HG03571 (cell line): ENCODE data around the gene ZGPAT.
"Not testable (repeated sequence)": the region's sequence is repeated elsewhere in the genome, so short reads cannot be mapped to it uniquely, and the experiment has no call there.

Experiments used
- ATAC-seq: cut with Tn5 transposase; IDR thresholded peaks from one replicate; pipeline ENCODE4 v1.9.1; 2021; ENCODE audit not compliant: unreplicated experiment

The ZGPAT gene

GRCh38 chr20:63702036-63702665 lies 5.7 kb upstream of the ZGPAT start:
- no peak for ATAC-seq

- ATAC-seq, result no peak
These were observed 4.9 kb upstream of the ZGPAT start for GRCh38 chr20:63702751-63703470.

DNA sequence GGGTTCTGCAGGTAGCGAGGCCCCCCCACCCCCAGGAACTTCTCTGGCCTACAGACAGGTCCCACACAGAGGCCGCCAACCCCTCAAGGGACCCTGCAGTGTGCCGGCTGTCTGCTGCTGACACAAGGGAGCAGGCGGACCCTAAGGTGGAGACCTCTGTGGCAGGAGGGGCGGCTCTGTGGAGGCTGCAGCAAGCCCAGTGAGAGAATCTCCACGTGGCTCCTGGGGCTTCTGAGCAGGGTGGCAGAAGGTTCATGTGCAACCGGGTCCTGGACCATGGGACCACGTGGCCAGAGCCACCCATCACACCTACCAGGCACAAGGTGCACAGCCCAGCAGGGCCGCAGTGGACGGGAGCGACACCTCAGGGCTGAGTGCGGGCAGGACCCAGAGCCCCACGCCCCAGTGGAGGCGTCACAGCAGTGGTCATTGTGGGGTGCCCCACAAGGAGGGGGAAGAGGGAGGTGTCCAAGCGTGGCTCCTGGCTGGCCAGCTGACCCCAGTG lies 4.3 kb upstream of the ZGPAT start:
- ATAC-seq, result no peak

GRCh38 chr20:63703976-63704748 lies 3.7 kb upstream of the ZGPAT start:
- ATAC-seq, result no peak

GRCh38 chr20:63704749-63705117 lies 3.1 kb upstream of the ZGPAT start:
- no peak for ATAC-seq

DNA sequence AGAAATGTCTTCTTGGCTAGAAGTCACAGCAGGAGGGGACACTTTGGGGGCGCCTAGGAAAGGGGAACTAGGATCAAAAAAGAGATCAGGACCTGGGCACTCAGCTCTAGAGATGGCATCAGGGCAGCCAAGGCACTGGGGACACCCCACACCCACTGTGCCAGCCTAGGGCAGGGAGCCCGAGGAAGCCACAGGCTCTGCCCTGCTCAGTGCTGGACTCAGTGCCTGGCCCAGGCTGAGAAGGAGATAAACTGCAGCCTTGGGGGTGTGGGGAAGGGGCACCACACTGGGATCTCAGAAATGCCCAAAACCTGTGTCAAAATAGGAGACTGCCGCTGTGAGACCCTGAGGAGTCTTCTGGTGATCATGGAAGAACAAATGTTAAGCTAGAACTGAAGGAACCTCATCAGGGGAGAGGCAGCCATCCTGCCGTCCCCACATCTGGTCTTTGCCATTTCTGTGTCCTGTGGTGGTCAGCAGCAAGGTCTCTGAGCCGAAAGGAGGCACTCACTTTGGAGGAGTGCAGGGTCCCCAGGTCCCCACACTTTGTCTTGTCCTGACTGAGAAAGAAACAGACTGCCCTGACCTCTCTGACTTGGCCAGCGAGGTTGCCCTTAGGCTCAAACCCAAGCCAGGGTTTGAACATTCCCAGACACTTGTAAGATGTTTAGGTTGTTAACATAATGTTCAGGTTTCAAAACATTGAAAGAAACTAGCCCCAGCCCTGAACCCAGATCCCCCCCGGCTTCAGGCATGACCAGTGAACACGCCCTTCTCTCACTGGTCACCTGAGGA lies 2.4 kb upstream of the ZGPAT start:
- no peak for ATAC-seq

DNA sequence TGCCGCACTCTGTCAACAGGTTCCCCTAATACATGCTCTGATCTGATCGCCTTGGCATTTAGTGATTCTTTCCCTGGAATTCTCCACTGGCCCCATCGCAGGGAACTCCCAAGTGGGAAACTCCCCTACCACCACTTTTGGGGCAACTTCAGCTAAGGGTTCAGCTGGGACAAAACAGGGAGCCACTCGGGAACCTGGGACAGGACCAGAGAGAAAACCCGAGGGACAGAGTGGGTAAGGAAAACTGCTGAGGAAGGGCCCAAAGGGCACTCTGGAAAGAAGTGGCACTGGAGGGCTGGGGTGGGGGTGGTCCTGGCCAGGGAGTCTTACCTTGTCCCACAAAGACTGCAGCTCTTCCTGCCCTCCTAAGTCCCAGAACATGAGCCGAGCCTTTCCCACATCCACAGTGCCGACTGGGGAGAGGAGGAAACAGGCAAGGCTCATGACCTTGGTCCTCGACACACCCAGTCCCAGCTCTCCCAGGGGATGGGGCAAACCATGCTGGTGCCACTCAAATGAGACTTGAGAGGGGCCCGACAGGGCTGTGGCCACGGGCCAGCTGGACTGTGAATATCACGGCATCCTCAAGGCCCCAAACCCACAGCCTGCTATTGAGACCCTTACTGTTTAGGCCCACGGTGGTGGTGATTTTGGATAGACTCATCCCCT lies 1.7 kb upstream of the ZGPAT start:
- ATAC-seq, result no peak

- peak; percentile 24 for ATAC-seq
These were observed 834 bp upstream of the ZGPAT start for GRCh38 chr20:63706852-63707557.

DNA sequence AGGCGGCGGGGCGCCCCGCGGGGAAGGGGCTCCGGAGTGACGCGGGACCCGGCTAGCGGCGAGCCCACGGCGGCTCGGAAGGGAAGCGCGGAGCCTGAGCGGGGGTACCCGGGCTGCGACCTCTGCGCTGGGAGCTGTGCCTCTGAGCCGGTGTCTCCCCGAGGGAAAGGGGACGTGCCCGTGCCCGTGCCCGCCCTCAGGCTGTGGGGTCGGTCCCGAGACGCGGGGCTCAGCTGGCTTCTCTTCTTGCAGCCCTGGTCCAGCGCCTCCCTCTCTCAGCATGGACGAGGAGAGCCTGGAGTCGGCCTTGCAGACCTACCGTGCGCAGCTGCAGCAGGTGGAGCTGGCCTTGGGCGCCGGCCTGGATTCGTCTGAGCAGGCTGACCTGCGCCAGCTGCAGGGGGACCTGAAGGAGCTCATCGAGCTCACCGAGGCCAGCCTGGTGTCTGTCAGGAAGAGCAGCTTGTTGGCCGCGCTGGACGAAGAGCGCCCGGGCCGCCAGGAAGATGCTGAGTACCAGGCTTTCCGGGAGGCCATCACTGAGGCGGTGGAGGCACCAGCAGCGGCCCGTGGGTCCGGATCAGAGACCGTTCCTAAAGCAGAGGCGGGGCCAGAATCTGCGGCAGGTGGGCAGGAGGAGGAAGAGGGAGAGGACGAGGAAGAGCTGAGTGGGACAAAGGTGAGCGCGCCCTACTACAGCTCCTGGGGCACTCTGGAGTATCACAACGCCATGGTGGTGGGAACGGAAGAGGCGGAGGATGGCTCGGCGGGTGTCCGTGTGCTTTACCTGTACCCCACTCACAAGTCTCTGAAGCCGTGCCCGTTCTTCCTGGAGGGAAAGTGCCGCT lies 686 bp downstream of the ZGPAT start:
- peak; percentile 32 for ATAC-seq

- ATAC-seq, result no peak
These were observed 1.3 kb downstream of the ZGPAT start for GRCh38 chr20:63709149-63709527.

DNA sequence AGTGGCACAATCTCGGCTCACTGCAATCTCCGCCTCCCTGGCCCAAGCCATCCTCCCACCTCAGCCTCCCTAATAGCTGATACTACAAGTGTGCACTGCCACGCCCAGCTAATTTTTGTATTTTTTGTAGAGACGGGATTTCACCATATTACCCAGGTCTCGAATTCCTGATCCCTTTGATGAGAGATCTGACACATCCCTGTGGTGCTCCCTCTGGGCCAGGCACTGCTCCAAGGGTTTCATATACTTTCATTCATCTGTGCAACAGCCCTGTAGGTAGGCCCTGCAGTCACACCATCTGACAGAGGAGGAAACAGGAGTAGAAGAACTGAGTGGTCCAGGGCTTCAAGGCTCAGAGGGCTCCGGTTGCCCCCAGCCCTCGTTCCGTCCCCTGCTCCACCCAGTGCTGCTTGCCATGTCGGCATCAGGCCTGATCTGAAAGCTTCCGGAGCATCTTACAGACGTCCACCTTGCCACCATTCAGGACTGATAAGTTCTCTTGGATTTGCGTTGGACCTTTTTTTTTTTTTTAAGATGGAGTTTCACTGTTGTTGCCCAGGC lies 3.3 kb downstream of the ZGPAT start:
- no peak for ATAC-seq

- ATAC-seq, result no peak
These were observed 4.4 kb downstream of the ZGPAT start for GRCh38 chr20:63712191-63712590.

- no peak for ATAC-seq
These were observed 7.0 kb downstream of the ZGPAT start for GRCh38 chr20:63714858-63715257.

- no peak for ATAC-seq
These were observed 11.2 kb downstream of the ZGPAT start for GRCh38 chr20:63718996-63719395.

DNA sequence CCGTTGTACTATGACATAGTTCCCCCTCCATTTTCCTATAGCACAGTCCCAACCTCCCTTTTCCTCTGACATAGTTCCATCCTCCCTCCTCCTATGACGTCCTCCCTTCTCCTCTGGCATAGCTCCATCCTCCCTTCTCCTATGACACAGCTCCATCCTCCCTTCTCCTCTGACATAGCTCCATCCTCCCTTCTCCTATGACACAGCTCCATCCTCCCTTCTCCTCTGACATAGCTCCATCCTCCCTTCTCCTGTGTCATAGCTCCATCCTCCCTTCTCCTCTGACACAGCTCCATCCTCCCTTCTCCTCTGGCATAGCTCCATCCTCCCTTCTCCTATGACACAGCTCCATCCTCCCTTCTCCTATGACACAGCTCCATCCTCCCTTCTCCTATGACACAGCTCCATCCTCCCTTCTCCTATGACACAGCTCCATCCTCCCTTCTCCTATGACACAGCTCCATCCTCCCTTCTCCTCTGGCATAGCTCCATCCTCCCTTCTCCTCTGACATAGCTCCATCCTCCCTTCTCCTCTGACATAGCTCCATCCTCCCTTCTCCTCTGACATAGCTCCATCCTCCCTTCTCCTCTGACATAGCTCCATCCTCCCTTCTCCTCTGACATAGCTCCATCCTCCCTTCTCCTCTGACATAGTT lies 15.3 kb downstream of the ZGPAT start:
- not testable (repeated sequence) for ATAC-seq

DNA sequence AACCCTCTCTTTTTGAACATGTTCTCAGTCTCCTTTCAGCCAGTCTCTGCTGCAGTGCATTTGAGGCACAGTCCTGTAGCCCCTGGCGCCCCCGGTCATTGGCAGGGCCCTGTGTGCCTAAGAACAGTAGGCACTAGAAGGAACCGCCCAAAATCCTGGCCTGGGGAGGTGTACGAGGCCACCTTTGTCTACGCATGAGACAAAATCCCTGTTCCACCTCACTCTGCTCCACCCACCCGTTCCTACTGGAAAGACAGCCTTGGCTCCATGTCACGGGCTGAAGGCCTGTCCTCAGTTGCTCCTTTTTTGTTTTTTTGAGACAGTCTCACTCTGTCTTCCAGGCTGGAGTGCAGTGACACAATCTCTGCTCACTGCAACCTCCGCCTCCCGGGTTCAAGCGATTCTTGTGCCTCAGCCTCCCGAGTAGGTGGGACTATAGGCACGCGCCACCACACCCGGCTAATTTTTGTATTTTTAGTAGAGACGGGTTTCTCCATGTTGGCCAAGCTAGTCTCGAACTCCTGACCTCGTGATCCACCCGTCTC lies 22.4 kb downstream of the ZGPAT start:
- not testable (repeated sequence) for ATAC-seq

DNA sequence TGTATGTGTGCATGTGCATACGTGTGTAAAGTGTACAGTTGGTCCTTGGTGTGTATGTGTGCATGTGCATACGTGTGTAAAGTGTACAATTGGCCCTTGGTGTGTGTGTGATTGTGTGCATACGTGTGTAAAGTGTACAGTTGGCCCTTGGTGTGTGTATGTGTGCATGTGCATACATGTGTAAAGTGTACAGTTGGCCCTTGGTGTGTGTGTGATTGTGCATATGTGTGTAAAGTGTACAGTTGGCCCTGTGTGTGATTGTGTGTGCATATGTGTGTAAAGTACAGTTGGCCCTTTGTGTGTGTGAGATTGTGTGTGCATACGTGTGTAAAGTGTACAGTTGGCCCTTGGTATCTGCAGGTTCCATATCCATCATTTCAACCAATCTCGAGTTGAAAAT lies 23.6 kb downstream of the ZGPAT start:
- ATAC-seq, result no peak
